HFFc6 (cell line): Measurements from ENCODE around the gene HSPA1B. TPM values are rescaled to one million over a fixed set of nuclear protein-coding genes. Genes with fewer than 3 reads are reported as not detected.

Experiments
- DNase-seq: peaks from one replicate; pipeline ENCODE4 v3.0.0-alpha.2; 2018
- H3K27ac Mint-ChIP-seq: 2 replicates; pipeline ENCODE4 v1.8.0; 2020; ENCODE audit warnings: mild to moderate bottlenecking, mixed read lengths
- H3K27me3 Mint-ChIP-seq: 2 replicates; pipeline ENCODE4 v1.8.0; 2021; ENCODE audit warnings: mild to moderate bottlenecking, moderate library complexity, mixed read lengths; ENCODE audit not compliant: insufficient read depth
- H3K36me3 Mint-ChIP-seq: 2 replicates; pipeline ENCODE4 v1.8.0; 2021; ENCODE audit warnings: low read depth, mixed read lengths
- H3K4me1 Mint-ChIP-seq: 2 replicates; pipeline ENCODE4 v1.8.0; 2020; ENCODE audit warnings: low read depth, mixed read lengths
- H3K4me3 Mint-ChIP-seq: 2 replicates; pipeline ENCODE4 v1.8.0; 2020; ENCODE audit warnings: mild to moderate bottlenecking, moderate library complexity, mixed read lengths
- H3K9me3 Mint-ChIP-seq: 2 replicates; pipeline ENCODE4 v1.8.0; 2020; ENCODE audit warnings: mild to moderate bottlenecking, mixed read lengths
- CTCF ChIP-seq: fragments of 200-600 bp; sonication (generic); IDR thresholded peaks from 2 replicates; pipeline ENCODE4 v1.5.0; 2021; ENCODE audit warnings: antibody characterized with exemption, mild to moderate bottlenecking
- total RNA-seq, 6 experiments: library from RNA; stranded (reverse); fragmentation: NEBNext Ultra II Directional; extraction: Animal tissue kit (Norgen Biotek cat#: 25700); gene quantifications; 2 replicates in 1 of 6; 3 replicates in 5 of 6; pipeline ENCODE4 v1.2.3, GENCODE V29; 2021

HSPA1B gene
- total RNA-seq, 6 experiments from 2014 or later, result 95.5 to 116 (median 98.9) TPM

GRCh38 chr6:31781244-31782125 lies 46.1 kb upstream of the HSPA1B start:
- Mint-ChIP-seq H3K4me3 (no peak overlapping the region), H3K27me3 (no peaks in the 10 kb centered on the region; the same call in 1 of the 2 replicates), H3K9me3 (no peaks in the 10 kb centered on the region), H3K36me3 (peaks cover 14% of the 10 kb centered on the region; the same call in 1 of the 2 replicates), H3K27ac (no peak overlapping the region), H3K4me1 (peaks cover 14% of the 10 kb centered on the region)
- no peak for TF ChIP-seq CTCF
- DNase-seq, result no peak

DNA sequence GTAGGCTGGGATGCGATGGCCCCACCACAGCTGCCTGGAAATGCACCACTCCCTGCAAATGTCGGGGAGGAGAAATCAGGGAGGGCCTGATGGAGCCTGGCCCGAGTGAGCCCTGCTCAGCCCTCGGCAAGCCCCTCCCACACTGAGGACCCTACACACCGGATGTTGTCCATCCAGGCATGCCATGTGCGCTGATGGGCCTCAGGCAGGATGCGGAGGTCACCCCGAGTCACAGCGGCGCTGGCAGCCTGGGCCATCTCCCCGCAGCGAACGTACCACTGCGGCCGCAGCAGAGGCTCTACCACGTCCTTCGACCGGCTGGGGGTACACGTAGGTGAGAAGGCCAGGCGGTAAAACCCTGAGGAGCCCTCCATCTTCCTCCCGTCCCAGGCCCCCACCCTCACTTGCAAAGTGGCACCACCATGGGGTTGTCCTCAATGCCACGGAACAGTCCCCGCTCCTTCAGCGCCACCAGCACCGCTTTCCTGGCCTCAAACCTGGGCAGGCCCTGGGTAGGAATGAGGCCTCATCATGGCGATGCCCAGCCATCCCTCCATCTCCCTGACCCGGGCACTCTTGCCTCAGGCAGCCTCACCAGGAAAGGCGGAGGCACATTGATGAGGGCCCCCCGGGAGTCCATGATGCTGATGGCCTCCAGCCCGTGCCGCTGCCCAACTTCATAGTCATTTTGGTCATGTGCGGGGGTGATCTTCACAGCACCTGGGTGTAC lies 45.2 kb upstream of the HSPA1B start:
- TF ChIP-seq CTCF, result no peak
- peaks cover 14% of the 10 kb centered on the region; the same call in 1 of the 2 replicates for H3K36me3 Mint-ChIP-seq
- no peak for DNase-seq
- no peak overlapping the region for H3K27ac Mint-ChIP-seq
- H3K4me3 Mint-ChIP-seq, result no peak overlapping the region
- H3K4me1 Mint-ChIP-seq, result peaks cover 6% of the 10 kb centered on the region
- H3K27me3 Mint-ChIP-seq, result no peaks in the 10 kb centered on the region
- no peaks in the 10 kb centered on the region for H3K9me3 Mint-ChIP-seq

- Mint-ChIP-seq H3K27me3 (no peaks in the 10 kb centered on the region), H3K4me3 (no peak overlapping the region), H3K27ac (no peak overlapping the region), H3K4me1 (no peaks in the 10 kb centered on the region), H3K36me3 (peaks cover 14% of the 10 kb centered on the region; the same call in 1 of the 2 replicates), H3K9me3 (no peaks in the 10 kb centered on the region)
- TF ChIP-seq CTCF, result no peak
- no peak for DNase-seq
Measured at GRCh38 chr6:31784098-31784925, 43.2 kb upstream of the HSPA1B start.

DNA sequence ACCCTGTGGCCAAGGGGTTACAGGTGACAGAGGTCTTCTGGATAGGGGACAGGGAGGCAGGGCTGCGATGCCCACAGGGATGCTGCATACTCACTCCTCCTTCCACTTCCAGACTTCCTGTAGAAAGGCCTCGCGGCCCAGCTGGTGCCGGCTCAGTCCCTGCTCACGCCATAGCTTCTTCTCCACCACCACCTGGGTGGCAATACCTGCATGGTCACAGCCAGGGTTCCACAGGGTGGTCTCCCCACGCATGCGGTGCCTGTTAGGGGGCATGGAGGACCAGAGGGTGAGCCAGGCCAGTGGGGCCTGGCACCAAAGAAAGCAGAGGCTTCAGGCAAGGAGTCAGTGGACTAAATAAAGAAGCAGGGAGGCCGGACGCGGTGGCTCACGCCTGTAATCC lies 42.1 kb upstream of the HSPA1B start:
- Mint-ChIP-seq H3K36me3 (peaks cover 15% of the 10 kb centered on the region), H3K4me3 (no peak overlapping the region), H3K9me3 (no peaks in the 10 kb centered on the region), H3K27ac (no peak overlapping the region), H3K4me1 (peaks cover under 1% of the 10 kb centered on the region; the same call in 1 of the 2 replicates), H3K27me3 (no peaks in the 10 kb centered on the region)
- DNase-seq, result no peak
- no peak for TF ChIP-seq CTCF
